Breast epithelium (tissue), 4 donors: Measurements from ENCODE around the gene GNG5. TPM values are rescaled to one million over a fixed set of nuclear protein-coding genes. Genes with fewer than 3 reads are reported as not detected.
"Not testable (repeated sequence)": the region's sequence is repeated elsewhere in the genome, so short reads cannot be mapped to it uniquely, and the experiment has no call there.

Experiments
- DNase-seq, 2 donors: peaks; one replicate each; pipeline ENCODE4 v3.0.0-alpha.2; 2019; ENCODE audit warnings: low spot score in 2 of 2
- H3K27ac ChIP-seq, 2 donors: fragments of 200-600 bp; sonication (generic) in 1 of 2; one replicate each; pipeline ENCODE4 v1.5.1; 2016 to 2019; ENCODE audit warnings: mild to moderate bottlenecking in 1 of 2
- H3K27me3 ChIP-seq, 2 donors: fragments of 200-600 bp; sonication (generic) in 1 of 2; one replicate each; pipeline versions ENCODE4 v1.5.1 to v1.6.0; 2017 to 2019; ENCODE audit warnings: control low read depth in 1 of 2, mild to moderate bottlenecking in 1 of 2
- H3K36me3 ChIP-seq: fragments of 200-600 bp; one replicate; pipeline ENCODE4 v1.5.1; 2019
- H3K4me1 ChIP-seq, 2 donors: fragments of 200-600 bp; sonication (generic); one replicate each; pipeline ENCODE4 v1.5.1; 2016 to 2019; ENCODE audit warnings: control low read depth in 1 of 2
- H3K4me3 ChIP-seq, 3 donors: fragments of 200-600 bp; sonication (generic); 1 replicate in 2 of 3; 2 replicates in 1 of 3; pipeline ENCODE4 v1.5.1; 2016 to 2019; ENCODE audit warnings: mild to moderate bottlenecking in 3 of 3, moderate library complexity in 2 of 3
- H3K9me3 ChIP-seq, 2 donors: fragments of 200-600 bp; sonication (generic) in 1 of 2; one replicate each; pipeline ENCODE4 v1.5.1; 2016 to 2019; ENCODE audit warnings: control low read depth in 1 of 2
- CTCF ChIP-seq, 3 donors: fragments of 450-650 bp; IDR thresholded peaks; one replicate each; pipeline ENCODE4 v1.5.1; 2016 to 2017; ENCODE audit warnings: antibody characterized with exemption in 3 of 3, mild to moderate bottlenecking in 3 of 3, moderate library complexity in 3 of 3
- POLR2A ChIP-seq: fragments of 450-650 bp; IDR thresholded peaks from one replicate; pipeline ENCODE4 v1.6.1; 2016; ENCODE audit warnings: antibody characterized with exemption, mild to moderate bottlenecking, moderate library complexity
- POLR2AphosphoS5 ChIP-seq, 3 donors: sonication (generic); formaldehyde crosslinking; IDR thresholded peaks; one replicate each; pipeline ENCODE4 v1.6.1; 2017; ENCODE audit warnings: antibody characterized with exemption in 3 of 3
- intact Hi-C: fragments of 100-400 bp; cut with DNase I; formaldehyde crosslinking; loops from one replicate; pipeline ENCODE4 v1.15.1; 2023; ENCODE audit warnings: low total_unique reads
- total RNA-seq, 3 donors: library from RNA; depleted of rRNA; stranded (reverse); fragments of >200 nt; gene quantifications; one replicate each; pipeline ENCODE4 v1.1.0, GENCODE V29; 2016

The GNG5 gene
- total RNA-seq, 3 donors from 2014 or later = 47.8 to 66.6 (median 47.9) TPM

- intact Hi-C loops = loop anchor here (10.0 kb wide), 1 partner anchor 66 kb away; the partner anchor contains the start of gene CTBS
- TF ChIP-seq CTCF (IDR thresholded peaks at IDR 0.05) (no peak), POLR2AphosphoS5 (IDR thresholded peaks at IDR 0.05) (no peak)
- no peak overlapping the region for H3K4me3 ChIP-seq
Measured at GRCh38 chr1:84509029-84509428, 2.6 kb upstream of the GNG5 start.

GRCh38 chr1:84508510-84508909, 2.1 kb upstream of the GNG5 start:
- TF ChIP-seq POLR2A = no peak
- intact Hi-C loops = loop anchor here (10.0 kb wide), 1 partner anchor 66 kb away; the partner anchor contains the start of gene CTBS
- H3K27ac ChIP-seq = no peak overlapping the region
- no peaks in the 10 kb centered on the region for H3K9me3 ChIP-seq
- H3K4me3 ChIP-seq = no peak overlapping the region
- H3K36me3 ChIP-seq = no peaks in the 10 kb centered on the region
- H3K27me3 ChIP-seq = no peaks in the 10 kb centered on the region
- H3K4me1 ChIP-seq = peaks cover 0 to 4% of the 10 kb centered on the region in 2 donors
- DNase-seq = no peak

More at GRCh38 chr1:84509029-84509428, 2.6 kb upstream of the GNG5 start:
- no peaks in the 10 kb centered on the region for H3K9me3 ChIP-seq
- no peaks in the 10 kb centered on the region for H3K27me3 ChIP-seq
- no peaks in the 10 kb centered on the region for H3K4me1 ChIP-seq
- DNase-seq = no peak
- H3K36me3 ChIP-seq = no peaks in the 10 kb centered on the region
- H3K27ac ChIP-seq = no peak overlapping the region

GRCh38 chr1:84507887-84508286, 1.5 kb upstream of the GNG5 start:
- H3K9me3 ChIP-seq, H3K27me3 ChIP-seq, H3K27ac ChIP-seq, H3K36me3 ChIP-seq, H3K4me3 ChIP-seq, H3K4me1 ChIP-seq, DNase-seq: not testable (repeated sequence)
- intact Hi-C loops = loop anchor here (2.0 to 10.0 kb wide), 2 partner anchors 21 to 67 kb away; partner anchors contain the start of gene CTBS

GRCh38 chr1:84506729-84507453, 510 bp upstream of the GNG5 start:
- Histone ChIP-seq H3K9me3 (no peaks in the 10 kb centered on the region), H3K27me3 (no peaks in the 10 kb centered on the region), H3K27ac (peak overlapping the region; percentile 96 to 98), H3K36me3 (no peaks in the 10 kb centered on the region), H3K4me3 (peak overlapping the region; percentile 76 to 88 (median 83)), H3K4me1 (peaks cover 0 to 7% of the 10 kb centered on the region in 2 donors)
- TF ChIP-seq CTCF (IDR thresholded peaks at IDR 0.05) (no peak), POLR2AphosphoS5 (IDR thresholded peaks at IDR 0.05) (no peak), POLR2A (no peak)
- DNase-seq = no peak
- intact Hi-C loops = loop anchor here (2.0 to 10.0 kb wide), 2 partner anchors 20 to 68 kb away; partner anchors contain the start of gene CTBS

- Histone ChIP-seq H3K4me3 (peak overlapping the region; percentile 76 to 88 (median 83)), H3K36me3 (no peaks in the 10 kb centered on the region), H3K27me3 (no peaks in the 10 kb centered on the region), H3K27ac (peak overlapping the region; percentile 96 to 98), H3K4me1 (peaks cover 0 to 7% of the 10 kb centered on the region in 2 donors), H3K9me3 (no peaks in the 10 kb centered on the region)
- no peak for TF ChIP-seq CTCF (IDR thresholded peaks at IDR 0.05)
- peak in 1 of 3 donors; percentile 4 for TF ChIP-seq POLR2AphosphoS5 (IDR thresholded peaks at IDR 0.05)
- TF ChIP-seq POLR2A = no peak
- peak; percentile 45 to 57 for DNase-seq
- intact Hi-C loops = loop anchor here (2.0 to 10.0 kb wide), 2 partner anchors 19 to 69 kb away; partner anchors contain the start of gene CTBS
Measured at GRCh38 chr1:84505493-84506001, 834 bp downstream of the GNG5 start.
